ENCODE measurements around the gene TMEM69. TPM values are rescaled to one million over a fixed set of nuclear protein-coding genes. Genes with fewer than 3 reads are reported as not detected.

TMEM69 gene
- total and polyA plus RNA-seq, 2 of the 13 experiments (the other 11 are each of a cell fraction or from before 2014, with no cell fraction given) = 25.4 to 135 TPM

GRCh38 chr1:45687014-45687753, 797 bp upstream of the TMEM69 start (continued):
- no peak for TF ChIP-seq KIAA2018 (CRISPR knock-in tag; IDR thresholded peaks at IDR 0.05; ENCODE audit: borderline replicate concordance)
- no peak; the same call in 1 of the 2 replicates for TF ChIP-seq NFAT5 (CRISPR knock-in tag; IDR thresholded peaks at IDR 0.05)
- TF ChIP-seq ZNF232 (CRISPR knock-in tag; IDR thresholded peaks at IDR 0.05; ENCODE audit: borderline replicate concordance) = no peak
- no peak; the same call in 1 of the 2 replicates for TF ChIP-seq ZNF512B (CRISPR knock-in tag; IDR thresholded peaks at IDR 0.05; ENCODE audit: borderline replicate concordance)
- no peak for TF ChIP-seq HNF1B (CRISPR knock-in tag; IDR thresholded peaks at IDR 0.05)

All from HepG2 (cell line).